SU-DHL-6 (cell line): Measurements from ENCODE around the gene OR6S1.

Experiments used
- H2AFZ ChIP-seq: fragments of 200-600 bp; sonication (generic); 2 replicates; pipeline ENCODE4 v1.6.1; 2014; ENCODE audit warnings: low read depth, mild to moderate bottlenecking, moderate library complexity, mixed read lengths, antibody characterized with exemption, low read length; ENCODE audit not compliant: severe bottlenecking
- H3F3A ChIP-seq: fragments of 200-600 bp; shearing (Covaris generic); 2 replicates; pipeline ENCODE4 v1.6.0; 2016; ENCODE audit warnings: antibody characterized with exemption, mild to moderate bottlenecking; ENCODE audit not compliant: insufficient read depth
- H3K27ac ChIP-seq: fragments of 200-600 bp; sonication (generic); 2 replicates; pipeline ENCODE4 v1.5.1; 2016; ENCODE audit warnings: low read depth, mild to moderate bottlenecking, low read length, moderate library complexity, mixed read lengths
- H3K27me3 ChIP-seq: fragments of 200-600 bp; sonication (generic), shearing (Covaris generic); 2 replicates; pipeline ENCODE4 v1.6.0; 2014; ENCODE audit warnings: mild to moderate bottlenecking, low read length
- H3K36me3 ChIP-seq: fragments of 200-600 bp; sonication (generic); 2 replicates; pipeline ENCODE4 v1.6.1; 2014; ENCODE audit warnings: mild to moderate bottlenecking, low read length, mixed read lengths
- H3K4me2 ChIP-seq: fragments of 300-600, 200-600 bp; shearing (Covaris generic), sonication (generic); 2 replicates; pipeline ENCODE4 v1.6.0; 2014; ENCODE audit warnings: low read length, low read depth, mild to moderate bottlenecking; ENCODE audit not compliant: poor library complexity, severe bottlenecking
- H3K4me3 ChIP-seq: fragments of 200-600 bp; sonication (generic); 2 replicates; pipeline ENCODE4 v1.5.1; 2014; ENCODE audit warnings: antibody characterized with exemption, low read length, mild to moderate bottlenecking, mixed read lengths; ENCODE audit not compliant: insufficient read depth, poor library complexity, severe bottlenecking
- H3K79me2 ChIP-seq: fragments of 200-600 bp; sonication (generic); 2 replicates; pipeline ENCODE4 v1.6.1; 2014; ENCODE audit warnings: mild to moderate bottlenecking, low read length, moderate library complexity; ENCODE audit not compliant: insufficient read depth
- H3K9ac ChIP-seq: fragments of 200-600 bp; sonication (generic); 2 replicates; pipeline ENCODE4 v1.7.0; 2014; ENCODE audit warnings: mild to moderate bottlenecking, low read length
- H3K9me2 ChIP-seq: fragments of 200-600 bp; sonication (generic); replicated peaks from 2 replicates; pipeline ENCODE4 v1.6.1; 2014; ENCODE audit warnings: low read length; ENCODE audit not compliant: insufficient read depth
- H3K9me3 ChIP-seq: fragments of 200-600 bp; sonication (generic); 2 replicates; pipeline ENCODE4 v1.6.1; 2014; ENCODE audit warnings: low read length, mixed read lengths; ENCODE audit not compliant: insufficient read depth
- H4K20me1 ChIP-seq: fragments of 200-600 bp; sonication (generic); 2 replicates; pipeline ENCODE4 v1.6.1; 2014; ENCODE audit warnings: low read depth, mild to moderate bottlenecking, antibody characterized with exemption, low read length, moderate library complexity, mixed read lengths
- EZH2phosphoT487 ChIP-seq: fragments of 200-600 bp; sonication (generic), shearing (Covaris generic); conservative IDR thresholded peaks from 2 replicates; pipeline ENCODE4 v1.6.1; 2018; ENCODE audit warnings: mild to moderate bottlenecking, antibody characterized with exemption, low read length, moderate library complexity, mixed read lengths
- TF ChIP-seq, protein P1 (sequence below): fragments of 200-600 bp; sonication (generic); IDR thresholded peaks from one replicate; pipeline ENCODE4 v1.5.1; 2017; ENCODE audit warnings: antibody characterized with exemption, mild to moderate bottlenecking, low read length, moderate library complexity; ENCODE audit not compliant: insufficient read depth, poor library complexity, severe bottlenecking

Gene OR6S1

DNA sequence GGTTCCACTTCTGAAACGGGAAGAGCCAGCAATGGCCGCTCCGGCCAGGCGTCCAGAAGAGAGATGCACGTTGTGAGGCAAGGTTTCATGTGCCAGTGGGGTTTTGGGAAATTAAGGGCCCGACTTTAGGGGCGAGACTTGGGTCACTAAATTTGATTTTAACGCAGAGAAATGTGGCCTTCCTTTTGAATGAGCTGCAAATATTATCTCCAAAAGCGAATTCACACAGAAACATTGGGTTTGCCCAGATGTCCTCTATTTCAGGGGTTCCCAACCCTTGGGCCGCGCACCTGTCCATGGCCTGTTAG lies 40.6 kb upstream of the OR6S1 start:
- Histone ChIP-seq H4K20me1 (no peaks in the 10 kb centered on the region), H3K9me2 (no peaks in the 10 kb centered on the region), H3K9me3 (no peaks in the 10 kb centered on the region), H2AFZ (peak overlapping the region; percentile 87), H3K4me2 (peak overlapping the region; percentile 79), H3F3A (peaks cover 29% of the 10 kb centered on the region), H3K4me3 (peak overlapping the region; percentile 46), H3K27me3 (no peaks in the 10 kb centered on the region), H3K27ac (peak overlapping the region; percentile 84), H3K9ac (peak overlapping the region; percentile 59), H3K36me3 (no peaks in the 10 kb centered on the region), H3K79me2 (no peaks in the 10 kb centered on the region)
- no peak for TF ChIP-seq EZH2phosphoT487
- TF ChIP-seq, protein P1, sequence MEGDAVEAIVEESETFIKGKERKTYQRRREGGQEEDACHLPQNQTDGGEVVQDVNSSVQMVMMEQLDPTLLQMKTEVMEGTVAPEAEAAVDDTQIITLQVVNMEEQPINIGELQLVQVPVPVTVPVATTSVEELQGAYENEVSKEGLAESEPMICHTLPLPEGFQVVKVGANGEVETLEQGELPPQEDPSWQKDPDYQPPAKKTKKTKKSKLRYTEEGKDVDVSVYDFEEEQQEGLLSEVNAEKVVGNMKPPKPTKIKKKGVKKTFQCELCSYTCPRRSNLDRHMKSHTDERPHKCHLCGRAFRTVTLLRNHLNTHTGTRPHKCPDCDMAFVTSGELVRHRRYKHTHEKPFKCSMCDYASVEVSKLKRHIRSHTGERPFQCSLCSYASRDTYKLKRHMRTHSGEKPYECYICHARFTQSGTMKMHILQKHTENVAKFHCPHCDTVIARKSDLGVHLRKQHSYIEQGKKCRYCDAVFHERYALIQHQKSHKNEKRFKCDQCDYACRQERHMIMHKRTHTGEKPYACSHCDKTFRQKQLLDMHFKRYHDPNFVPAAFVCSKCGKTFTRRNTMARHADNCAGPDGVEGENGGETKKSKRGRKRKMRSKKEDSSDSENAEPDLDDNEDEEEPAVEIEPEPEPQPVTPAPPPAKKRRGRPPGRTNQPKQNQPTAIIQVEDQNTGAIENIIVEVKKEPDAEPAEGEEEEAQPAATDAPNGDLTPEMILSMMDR: no peak

DNA sequence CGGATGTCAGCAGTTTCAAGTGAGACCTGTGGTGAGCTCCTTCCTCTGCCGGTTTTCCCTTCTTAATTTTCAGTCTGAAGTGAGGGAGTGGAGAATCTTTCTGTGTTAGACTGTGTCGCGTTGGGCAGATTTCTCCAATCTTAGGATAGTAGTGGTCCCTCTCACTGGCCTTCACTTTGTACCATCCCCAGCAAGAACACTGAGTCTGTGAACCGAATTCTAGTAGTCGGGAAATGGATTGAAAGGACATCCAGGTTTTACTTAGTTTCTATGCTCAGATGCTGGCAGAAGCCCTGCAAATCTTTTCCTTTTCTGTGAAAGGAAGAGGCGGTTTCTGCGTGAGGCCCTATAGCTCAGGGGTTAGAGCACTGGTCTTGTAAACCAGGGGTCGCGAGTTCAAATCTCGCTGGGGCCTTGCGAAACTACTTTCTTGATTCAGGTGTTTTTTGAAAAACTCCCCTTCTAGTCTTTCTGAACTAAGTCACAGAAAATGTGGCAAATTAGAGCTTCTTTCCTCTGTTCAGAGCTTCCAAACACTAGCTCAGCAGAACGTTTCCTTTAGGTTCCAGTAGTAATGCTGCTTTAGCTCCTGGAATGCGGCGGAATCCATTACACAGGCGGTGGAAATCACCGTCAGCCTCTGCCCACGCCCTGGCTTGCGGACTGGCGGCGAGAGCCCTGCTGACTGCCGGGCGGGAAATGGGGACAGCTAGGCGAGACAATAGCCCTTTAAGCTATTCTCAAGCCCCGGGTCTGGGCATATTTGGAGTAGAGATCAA lies 40.0 kb upstream of the OR6S1 start:
- H4K20me1 ChIP-seq: no peaks in the 10 kb centered on the region
- H3K9me3 ChIP-seq: no peaks in the 10 kb centered on the region
- no peak for TF ChIP-seq EZH2phosphoT487
- TF ChIP-seq, protein P1: no peak

DNA sequence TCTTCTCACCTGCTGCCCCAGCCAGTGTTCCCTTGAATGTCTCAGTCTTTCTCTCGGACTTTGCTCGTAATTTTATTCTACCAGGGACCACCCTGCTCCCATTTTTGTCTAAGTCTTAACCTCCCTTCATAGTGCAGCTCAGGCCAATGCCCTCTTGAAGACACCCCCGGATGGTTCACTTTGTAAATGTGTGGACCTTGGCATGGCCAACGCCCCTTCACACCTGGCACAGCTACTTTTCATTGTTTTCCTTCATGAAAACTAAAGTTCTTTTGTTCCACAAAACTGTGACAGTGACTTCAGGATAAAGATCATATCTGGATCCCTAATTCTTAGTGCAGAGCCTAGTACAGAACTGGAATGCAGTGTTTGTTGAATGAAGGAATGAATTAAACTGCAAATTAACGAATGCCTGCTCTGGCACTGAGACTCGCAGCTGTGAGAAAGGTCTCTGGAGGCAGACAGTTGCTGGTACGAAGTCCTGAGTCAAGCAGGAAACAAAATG lies 39.4 kb upstream of the OR6S1 start:
- Histone ChIP-seq H3K27me3 (no peaks in the 10 kb centered on the region), H3K4me2 (peak overlapping the region; percentile 79), H2AFZ (peak overlapping the region; percentile 87), H4K20me1 (no peaks in the 10 kb centered on the region), H3K9me2 (no peaks in the 10 kb centered on the region), H3F3A (peaks cover 29% of the 10 kb centered on the region), H3K79me2 (no peaks in the 10 kb centered on the region), H3K9ac (peak overlapping the region; percentile 59), H3K4me3 (peak overlapping the region; percentile 46), H3K9me3 (no peaks in the 10 kb centered on the region), H3K36me3 (no peaks in the 10 kb centered on the region), H3K27ac (peak overlapping the region; percentile 84)
- no peak for TF ChIP-seq EZH2phosphoT487
- TF ChIP-seq, protein P1: no peak

More for the DNA sequence above, 40.0 kb upstream of the OR6S1 start:
- Histone ChIP-seq H2AFZ (peak overlapping the region; percentile 87), H3K27ac (peak overlapping the region; percentile 84), H3K9me2 (no peaks in the 10 kb centered on the region), H3K9ac (peak overlapping the region; percentile 59), H3K4me3 (peak overlapping the region; percentile 46), H3K36me3 (no peaks in the 10 kb centered on the region), H3K4me2 (peak overlapping the region; percentile 79), H3F3A (peaks cover 29% of the 10 kb centered on the region), H3K27me3 (no peaks in the 10 kb centered on the region), H3K79me2 (no peaks in the 10 kb centered on the region)
